GM21367 (cell line): ENCODE data around the gene XXYLT1.
A peak's percentile ranks its signal among the peaks of the same experiment; 100 is the strongest.

Source experiments
- ATAC-seq: cut with Tn5 transposase; IDR thresholded peaks from one replicate; pipeline ENCODE4 v1.9.1; 2021; ENCODE audit not compliant: unreplicated experiment

XXYLT1 gene

GRCh38 chr3:195172039-195172684 is 98.8 kb downstream of the XXYLT1 start:
- no peak for ATAC-seq

GRCh38 chr3:195171093-195171873 is 99.7 kb downstream of the XXYLT1 start:
- no peak for ATAC-seq

DNA sequence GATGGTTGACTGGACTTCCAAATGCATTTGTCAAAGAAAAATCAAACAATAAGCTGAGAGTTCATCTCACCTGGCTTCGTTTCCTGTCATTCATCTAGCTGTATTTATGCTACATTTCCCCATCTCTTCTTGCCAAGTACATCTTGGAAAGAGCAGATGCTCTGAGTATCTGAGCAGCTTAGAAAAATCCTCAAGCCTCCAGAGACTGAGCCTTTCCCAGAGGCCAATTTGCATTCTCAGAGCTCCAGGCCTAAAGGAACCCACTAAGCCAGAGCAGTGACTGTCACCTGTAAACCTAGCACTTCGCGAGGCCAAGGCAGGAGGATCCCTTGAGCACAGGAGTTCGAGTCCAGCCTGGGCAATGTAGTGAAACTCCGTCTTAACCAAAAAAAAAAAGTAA is 100.5 kb downstream of the XXYLT1 start:
- no peak for ATAC-seq

DNA sequence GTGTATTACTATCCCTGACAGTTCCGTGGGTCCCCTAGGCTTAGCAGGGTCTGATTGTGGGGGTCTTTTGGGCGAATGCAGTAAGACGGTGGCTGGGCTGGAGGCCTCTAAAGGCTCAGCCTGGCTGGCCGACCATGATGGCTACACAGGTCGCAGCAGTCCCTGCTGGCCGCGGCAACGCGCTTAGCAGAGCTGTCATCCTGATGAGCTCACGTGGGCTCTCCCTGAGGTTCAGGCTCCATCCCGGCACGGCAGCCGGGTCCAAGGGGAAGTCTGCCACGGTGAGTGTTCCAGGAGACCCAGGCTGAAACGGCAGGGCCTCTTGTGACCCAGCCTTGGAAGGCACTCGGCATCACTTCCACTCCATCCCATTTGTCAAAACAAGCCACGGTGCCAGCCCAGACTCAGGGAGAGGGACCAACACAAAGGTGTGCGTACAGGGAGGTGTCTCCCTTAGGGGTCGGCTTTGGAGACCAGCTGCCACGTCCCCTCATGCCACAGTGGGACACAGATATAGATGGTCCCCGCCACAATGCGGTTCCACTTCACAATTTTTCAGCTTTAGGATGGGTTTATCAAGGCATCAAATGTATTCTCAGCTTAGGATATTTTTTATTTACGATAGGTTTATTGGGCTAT is 101.8 kb downstream of the XXYLT1 start:
- ATAC-seq = no peak

GRCh38 chr3:195168009-195168762 is 102.8 kb downstream of the XXYLT1 start:
- ATAC-seq = no peak

DNA sequence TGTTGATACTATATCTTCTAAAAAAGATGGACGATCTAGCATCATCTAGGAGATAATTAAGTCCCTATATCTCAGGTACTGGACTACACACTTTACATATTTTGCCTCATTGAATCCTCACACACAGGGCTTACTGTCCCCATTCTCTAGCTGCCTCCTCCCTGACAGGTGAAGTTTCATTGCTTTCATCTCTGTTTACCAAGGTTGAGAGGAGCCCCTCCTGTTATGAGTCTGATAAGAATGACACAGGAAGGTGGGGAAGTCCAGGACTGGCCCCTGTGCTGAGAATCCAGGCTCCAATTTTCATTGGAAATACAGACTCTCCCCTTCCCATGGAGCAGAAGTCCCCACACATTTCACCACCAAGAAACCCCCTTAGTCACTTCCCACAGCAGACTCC is 105.2 kb downstream of the XXYLT1 start:
- no peak for ATAC-seq

GRCh38 chr3:195165265-195165609 is 105.7 kb downstream of the XXYLT1 start:
- ATAC-seq = no peak

DNA sequence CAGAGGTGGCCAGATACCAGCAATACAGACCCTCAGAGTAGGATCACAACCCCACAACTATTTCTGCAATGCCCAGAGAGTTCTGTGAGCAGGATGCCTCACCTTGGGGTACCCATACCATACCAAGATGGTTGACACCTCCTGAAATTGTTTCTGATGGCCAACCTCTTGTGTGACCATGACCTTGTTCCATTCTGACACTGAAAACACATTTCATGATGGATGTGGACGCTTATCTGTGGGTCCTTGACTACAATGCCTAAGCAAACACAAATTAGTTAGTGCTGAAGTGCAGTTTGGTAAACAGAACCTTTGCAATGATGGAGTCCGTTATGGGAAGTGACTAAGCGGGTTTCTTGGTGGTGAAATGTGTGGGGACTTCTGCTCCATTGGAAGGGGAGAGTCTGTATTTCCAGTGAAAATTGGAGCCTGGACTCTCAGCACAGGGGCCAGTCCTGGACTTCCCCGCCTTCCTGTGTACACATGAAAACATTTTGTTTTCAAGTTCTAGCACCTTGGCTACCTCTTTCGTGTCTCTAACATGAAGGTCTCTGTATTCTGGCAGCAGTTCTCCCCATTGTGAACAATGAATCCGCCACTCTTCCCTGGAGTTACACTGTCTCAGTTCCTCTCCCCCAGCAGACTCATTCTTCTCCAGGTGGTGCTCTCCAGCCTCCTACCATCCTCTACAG is 106.2 kb downstream of the XXYLT1 start:
- ATAC-seq = no peak

- no peak for ATAC-seq
These were observed 107.0 kb downstream of the XXYLT1 start for GRCh38 chr3:195163719-195164572.

DNA sequence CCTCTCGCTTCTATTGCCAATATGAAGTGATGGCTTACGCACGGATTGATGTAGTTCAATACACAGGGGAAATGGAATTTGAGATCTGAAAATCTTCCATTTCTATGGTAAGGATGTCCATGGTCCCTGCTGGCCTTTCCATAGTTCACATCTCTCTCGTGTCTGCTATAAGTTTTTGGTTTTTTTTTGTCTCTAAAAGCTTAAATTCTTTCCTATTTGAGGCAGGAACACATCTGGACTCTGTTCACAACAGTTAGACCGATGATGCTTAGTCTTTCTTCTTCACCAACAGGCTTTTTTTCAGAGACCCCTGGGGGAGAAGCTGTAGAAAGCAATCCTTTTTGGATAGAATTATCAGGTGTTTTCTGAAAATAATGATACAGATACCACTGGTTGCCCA is 108.1 kb downstream of the XXYLT1 start:
- no peak for ATAC-seq

- ATAC-seq = peak; percentile 50
These were observed 108.8 kb downstream of the XXYLT1 start for GRCh38 chr3:195162033-195162669.

DNA sequence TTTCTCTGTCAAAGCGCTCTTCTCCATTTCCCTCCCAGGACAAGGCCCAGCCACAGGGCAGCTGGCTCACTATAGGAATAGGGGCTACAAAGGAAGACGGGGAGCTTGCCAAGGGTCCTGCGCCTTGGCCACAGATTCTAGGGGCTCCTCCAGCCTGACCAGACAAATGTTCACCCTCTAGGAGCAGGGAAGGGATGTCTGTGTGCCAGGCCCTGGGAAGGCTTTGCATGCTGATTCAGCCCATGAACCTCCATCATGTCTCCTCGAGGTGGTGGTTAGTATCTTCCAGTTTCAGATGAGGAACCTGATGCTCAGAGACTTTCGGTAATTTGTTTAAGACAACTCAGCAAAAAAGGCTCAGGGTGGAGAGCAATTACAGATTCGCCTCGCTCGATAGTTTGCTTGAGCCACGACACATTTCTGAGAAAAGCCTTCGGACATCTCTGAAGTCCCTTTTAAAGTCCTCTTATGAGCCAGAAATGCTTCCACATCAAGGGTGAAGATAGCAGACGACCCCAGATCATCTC is 110.0 kb downstream of the XXYLT1 start:
- no peak for ATAC-seq

- ATAC-seq = no peak
These were observed 110.6 kb downstream of the XXYLT1 start for GRCh38 chr3:195160257-195160898.

DNA sequence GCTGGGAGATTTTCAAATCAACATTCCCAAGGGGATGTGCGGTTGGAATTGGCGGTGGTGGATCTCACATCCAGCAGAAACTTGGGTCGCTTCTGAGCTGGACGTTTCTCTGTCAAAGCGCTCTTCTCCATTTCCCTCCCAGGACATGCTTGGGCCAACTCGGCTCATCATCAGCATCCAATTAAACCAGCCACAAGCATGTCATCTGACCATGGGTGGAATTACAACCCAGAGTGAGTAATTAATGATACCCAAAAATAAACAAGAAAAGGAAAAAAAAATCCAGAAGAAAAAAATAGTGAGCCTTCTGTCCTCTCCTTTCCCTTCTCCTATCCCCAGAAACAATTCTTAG is 111.2 kb downstream of the XXYLT1 start:
- no peak for ATAC-seq

GRCh38 chr3:195159117-195159813 is 111.7 kb downstream of the XXYLT1 start:
- no peak for ATAC-seq

DNA sequence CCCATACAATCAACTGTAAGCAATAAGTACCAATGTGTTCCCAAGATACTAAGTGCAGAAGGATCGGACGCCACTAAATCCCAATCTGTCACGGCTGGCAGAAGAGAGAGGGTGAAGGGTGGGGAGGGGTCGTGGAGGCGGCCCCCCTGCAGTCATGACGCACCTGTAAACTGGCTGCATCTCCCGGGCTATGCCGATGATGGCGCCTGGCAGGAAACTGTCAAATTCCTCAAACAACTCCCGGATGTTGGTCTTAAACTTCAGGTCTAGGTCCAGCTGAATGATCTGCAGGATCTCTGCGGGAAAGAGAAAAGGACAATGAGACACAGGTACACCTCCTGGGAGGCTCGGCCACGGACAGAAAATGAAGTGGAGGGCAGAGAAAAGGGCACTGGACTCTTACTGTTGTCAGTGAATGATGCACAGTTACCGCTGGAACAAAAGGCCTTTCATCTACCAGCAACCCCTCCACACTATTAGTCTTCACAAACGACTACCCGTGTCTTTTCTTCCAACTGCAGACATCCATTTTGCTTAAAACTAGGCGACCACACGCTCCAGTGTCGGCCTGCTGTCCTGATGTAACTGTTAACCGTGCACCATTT is 114.6 kb downstream of the XXYLT1 start:
- no peak for ATAC-seq

- no peak for ATAC-seq
These were observed 115.3 kb downstream of the XXYLT1 start for GRCh38 chr3:195155570-195156241.
